T1000 (cell line): ENCODE data around the gene RSKR.
"Not testable (repeated sequence)": the region's sequence is repeated elsewhere in the genome, so short reads cannot be mapped to it uniquely, and the experiment has no call there.

ENCODE experiments used
- DNase-seq: peaks from one replicate; lab custom pipeline; 2025; ENCODE audit warnings: mixed read lengths; lab: John Stamatoyannopoulos, UW

The RSKR gene

GRCh38 chr17:28623696-28624095 lies 9.7 kb upstream of the RSKR start:
- no peak for DNase-seq

GRCh38 chr17:28622186-28622585 lies 8.2 kb upstream of the RSKR start:
- DNase-seq = no peak

GRCh38 chr17:28620010-28620409 lies 6.0 kb upstream of the RSKR start:
- no peak for DNase-seq

GRCh38 chr17:28618464-28618863 lies 4.5 kb upstream of the RSKR start:
- DNase-seq = no peak

- DNase-seq = no peak
Observed at GRCh38 chr17:28616281-28616680, 2.3 kb upstream of the RSKR start.

GRCh38 chr17:28615260-28615940 lies 1.4 kb upstream of the RSKR start:
- no peak for DNase-seq

GRCh38 chr17:28612936-28613872 lies 781 bp downstream of the RSKR start:
- DNase-seq = no peak

GRCh38 chr17:28612531-28612930 lies 1.5 kb downstream of the RSKR start:
- no peak for DNase-seq

GRCh38 chr17:28610376-28610775 lies 3.6 kb downstream of the RSKR start:
- no peak for DNase-seq

GRCh38 chr17:28604031-28604430 lies 10.0 kb downstream of the RSKR start:
- DNase-seq = not testable (repeated sequence)

- DNase-seq = peak; percentile 69
Observed at GRCh38 chr17:28599311-28600184, 14.4 kb downstream of the RSKR start.

GRCh38 chr17:28598799-28599310 lies 15.1 kb downstream of the RSKR start, which contains the start of gene SPAG5:
TSS of gene SPAG5 (minus strand) at chr17:28599025. CDS start at chr17:28598946, 79 bp downstream.
- DNase-seq = peak; percentile 89

GRCh38 chr17:28598389-28598788 lies 15.6 kb downstream of the RSKR start:
- DNase-seq = no peak

GRCh38 chr17:28597606-28598383 lies 16.2 kb downstream of the RSKR start:
- no peak for DNase-seq

GRCh38 chr17:28592260-28592659 lies 21.7 kb downstream of the RSKR start:
- DNase-seq = no peak

GRCh38 chr17:28585851-28586250 lies 28.1 kb downstream of the RSKR start:
- no peak for DNase-seq

GRCh38 chr17:28584434-28584833 lies 29.6 kb downstream of the RSKR start:
- no peak for DNase-seq

- no peak for DNase-seq
Observed at GRCh38 chr17:28582513-28582912, 31.5 kb downstream of the RSKR start.

GRCh38 chr17:28580959-28581358 lies 33.0 kb downstream of the RSKR start:
- no peak for DNase-seq

- no peak for DNase-seq
Observed at GRCh38 chr17:28579526-28579925, 34.5 kb downstream of the RSKR start.
